Adrenal gland (tissue), 5 donors: ENCODE measurements around the gene ZNG1E.
"Not testable (repeated sequence)": the region's sequence is repeated elsewhere in the genome, so short reads cannot be mapped to it uniquely, and the experiment has no call there.

Experiments
- POLR2A ChIP-seq, 2 donors: fragments of 450-650 bp; IDR thresholded peaks; one replicate each; pipeline ENCODE4 v1.6.1; 2017; ENCODE audit warnings: antibody characterized with exemption in 2 of 2, mild to moderate bottlenecking in 2 of 2, moderate library complexity in 1 of 2
- TF ChIP-seq, protein P1 (sequence below), 6 experiments: fragments of 450-650 bp in 4 of 6; fragments of 200-600 bp in 2 of 6; sonication (generic) in 1 of 6; IDR thresholded peaks; 1 replicate in 5 of 6; 2 replicates in 1 of 6; pipeline versions ENCODE4 v1.5.1 to v1.8.0; 2016 to 2021; ENCODE audit warnings: antibody characterized with exemption in 6 of 6, mild to moderate bottlenecking in 2 of 6, moderate library complexity in 1 of 6
- donor health status: DM: no; HTN: no; CAD: no.

DNA sequence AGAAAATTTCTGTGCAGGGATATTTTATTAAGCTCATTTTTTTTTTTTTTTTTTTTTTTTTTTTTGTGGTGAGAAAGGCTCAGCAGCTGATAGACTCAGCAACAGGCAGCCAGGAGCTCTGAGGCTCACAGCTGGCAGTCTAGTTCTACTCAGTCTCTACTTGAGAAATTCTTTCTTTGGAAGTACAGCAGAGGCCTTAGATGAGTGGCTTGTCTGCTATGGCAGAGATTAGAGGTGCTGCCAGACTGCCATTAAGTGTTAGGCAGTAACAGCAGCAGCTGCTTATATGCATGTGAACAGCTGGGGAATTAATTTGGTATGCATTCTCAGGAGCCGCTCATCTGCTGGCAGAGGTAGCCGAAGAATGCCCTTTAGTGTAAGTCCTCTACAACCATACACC lies 27.8 kb downstream of the ZNG1E start:
- TF ChIP-seq, protein P1, sequence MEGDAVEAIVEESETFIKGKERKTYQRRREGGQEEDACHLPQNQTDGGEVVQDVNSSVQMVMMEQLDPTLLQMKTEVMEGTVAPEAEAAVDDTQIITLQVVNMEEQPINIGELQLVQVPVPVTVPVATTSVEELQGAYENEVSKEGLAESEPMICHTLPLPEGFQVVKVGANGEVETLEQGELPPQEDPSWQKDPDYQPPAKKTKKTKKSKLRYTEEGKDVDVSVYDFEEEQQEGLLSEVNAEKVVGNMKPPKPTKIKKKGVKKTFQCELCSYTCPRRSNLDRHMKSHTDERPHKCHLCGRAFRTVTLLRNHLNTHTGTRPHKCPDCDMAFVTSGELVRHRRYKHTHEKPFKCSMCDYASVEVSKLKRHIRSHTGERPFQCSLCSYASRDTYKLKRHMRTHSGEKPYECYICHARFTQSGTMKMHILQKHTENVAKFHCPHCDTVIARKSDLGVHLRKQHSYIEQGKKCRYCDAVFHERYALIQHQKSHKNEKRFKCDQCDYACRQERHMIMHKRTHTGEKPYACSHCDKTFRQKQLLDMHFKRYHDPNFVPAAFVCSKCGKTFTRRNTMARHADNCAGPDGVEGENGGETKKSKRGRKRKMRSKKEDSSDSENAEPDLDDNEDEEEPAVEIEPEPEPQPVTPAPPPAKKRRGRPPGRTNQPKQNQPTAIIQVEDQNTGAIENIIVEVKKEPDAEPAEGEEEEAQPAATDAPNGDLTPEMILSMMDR (IDR thresholded peaks at IDR 0.05) = not testable (repeated sequence)
- not testable (repeated sequence) for TF ChIP-seq POLR2A (IDR thresholded peaks at IDR 0.05)
